Bronchial epithelial cell (primary cell): ENCODE data around the gene TIMP2. TPM values are rescaled to one million over a fixed set of nuclear protein-coding genes. Genes with fewer than 3 reads are reported as not detected.

Experiments
- DNase-seq: peaks from one replicate; pipeline ENCODE4 v3.0.0-alpha.2; 2010; ENCODE audit warnings: low read depth
- FAIRE-seq: peaks from 2 replicates; lab custom pipeline; 2011; peaks lifted over from hg19 to GRCh38; lab: Jason Lieb, UNC
- H3K27me3 ChIP-seq: 2 replicates; pipeline ENCODE4 v1.5.1; 2011; ENCODE audit warnings: low read length; ENCODE audit not compliant: control insufficient read depth, insufficient read depth
- H3K36me3 ChIP-seq: 2 replicates; pipeline ENCODE4 v1.5.1; 2011; ENCODE audit warnings: low read length; ENCODE audit not compliant: control insufficient read depth, insufficient read depth
- H3K4me3 ChIP-seq: 2 replicates; pipeline ENCODE4 v1.5.1; 2011; ENCODE audit warnings: mild to moderate bottlenecking, low read depth, low read length, control low read depth
- CTCF ChIP-seq: IDR thresholded peaks from 2 replicates; pipeline ENCODE4 v1.5.1; 2011; ENCODE audit warnings: mild to moderate bottlenecking, moderate library complexity, low read length, control low read depth, inconsistent platforms; ENCODE audit not compliant: insufficient read depth, severe bottlenecking
- total RNA-seq: library from RNA; depleted of rRNA; stranded (reverse); fragments of >200 nt; gene quantifications from 2 replicates; pipeline ENCODE4 v1.2.1, GENCODE V29; 2014

The TIMP2 gene
- total RNA-seq, 1 donor from 2014 or later, result 2.1 TPM

GRCh38 chr17:78804777-78805176 is 120.4 kb downstream of the TIMP2 start:
- no peak for DNase-seq
- Histone ChIP-seq H3K36me3 (peaks cover 34% of the 10 kb centered on the region), H3K27me3 (no peaks in the 10 kb centered on the region), H3K4me3 (no peak overlapping the region)
- no peak for FAIRE-seq
- TF ChIP-seq CTCF, result no peak

GRCh38 chr17:78803186-78803845 is 121.9 kb downstream of the TIMP2 start:
- DNase-seq (no peak), FAIRE-seq (peak; percentile 13)
- Histone ChIP-seq H3K36me3 (peaks cover 36% of the 10 kb centered on the region), H3K4me3 (no peak overlapping the region), H3K27me3 (no peaks in the 10 kb centered on the region)
- TF ChIP-seq CTCF, result no peak

Other genes with a start within 250 kb of the TIMP2 start
- gene CYTH1, start 143.1 kb downstream of the TIMP2 start, total RNA-seq, result 35.5 and 44.8 TPM in 2 replicates
- gene USP36, start 84.6 kb downstream of the TIMP2 start, total RNA-seq, result 18.8 and 21.6 TPM in 2 replicates
- gene CEP295NL, start 22.2 kb downstream of the TIMP2 start, total RNA-seq, result 0.13 and 0.26 TPM in 2 replicates
- gene LGALS3BP, start 54.5 kb upstream of the TIMP2 start, total RNA-seq, result 116 and 118 TPM in 2 replicates
- gene CANT1, start 84.4 kb upstream of the TIMP2 start, total RNA-seq, result 60.0 and 114 TPM in 2 replicates
- 0.13 and 0.79 TPM in 2 replicates for gene C1QTNF1, start 98.8 kb upstream of the TIMP2 start, total RNA-seq
- 8.1 and 10.5 TPM in 2 replicates for gene ENGASE, start 149.4 kb upstream of the TIMP2 start, total RNA-seq